Fibroblast of peridontal ligament (primary cell): Measurements from ENCODE around the gene RPL39.
A peak's percentile ranks its signal among the peaks of the same experiment; 100 is the strongest.
"Not testable (repeated sequence)": the region's sequence is repeated elsewhere in the genome, so short reads cannot be mapped to it uniquely, and the experiment has no call there.

Experiments used
- DNase-seq: peaks from one replicate; pipeline ENCODE4 v3.0.0-alpha.2; 2010; ENCODE audit errors: extremely low read depth

The RPL39 gene

GRCh38 chrX:119791437-119792231 is at the start of gene RPL39:
Gene RPL39 (minus strand): TSS chrX:119791630. CDS start chrX:119791576, 54 bp downstream.
- peak; percentile 86 for DNase-seq

DNA sequence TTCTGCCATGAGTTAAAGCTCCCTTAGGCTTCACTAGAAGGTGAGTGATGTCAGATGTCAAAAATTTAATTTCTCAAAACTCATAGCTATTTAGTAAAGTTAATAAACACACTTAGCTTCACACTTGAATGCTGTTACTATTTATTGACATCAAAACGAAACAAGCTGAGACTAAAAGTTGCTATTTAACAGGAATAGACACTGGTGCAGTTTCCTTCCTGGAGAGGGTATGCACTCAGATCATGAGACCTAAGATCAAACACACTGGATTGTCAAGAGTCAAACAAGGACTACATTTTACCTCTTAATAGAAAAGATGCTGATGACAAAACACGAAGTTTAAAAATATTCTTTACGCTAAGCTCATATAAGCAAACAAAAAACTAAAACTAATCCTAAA is 42.5 kb upstream of the RPL39 start:
- no peak for DNase-seq

DNA sequence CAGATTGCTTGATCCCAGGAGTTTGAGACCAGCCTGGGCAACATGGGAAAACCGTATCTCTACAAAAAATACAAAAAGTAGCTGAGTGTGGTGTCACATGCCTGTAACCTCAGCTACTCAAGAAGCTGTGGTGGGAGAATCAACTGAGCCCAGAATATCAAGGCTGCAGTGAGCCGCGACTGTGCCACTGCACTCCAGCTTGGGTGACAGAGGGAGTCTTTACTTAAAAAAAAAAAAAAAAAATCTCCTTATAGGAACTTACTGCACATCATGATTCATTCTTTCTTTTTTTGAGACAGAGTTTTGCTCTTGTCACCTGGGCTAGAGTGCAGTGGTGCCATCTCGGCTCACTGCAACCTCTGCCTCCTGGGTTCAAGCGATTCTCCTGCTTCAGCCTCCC is 37.0 kb upstream of the RPL39 start:
- DNase-seq: no peak

- DNase-seq: peak; percentile 30
Observed at GRCh38 chrX:119826399-119826959, 35.0 kb upstream of the RPL39 start.

GRCh38 chrX:119824221-119824620 is 32.8 kb upstream of the RPL39 start:
- not testable (repeated sequence) for DNase-seq

DNA sequence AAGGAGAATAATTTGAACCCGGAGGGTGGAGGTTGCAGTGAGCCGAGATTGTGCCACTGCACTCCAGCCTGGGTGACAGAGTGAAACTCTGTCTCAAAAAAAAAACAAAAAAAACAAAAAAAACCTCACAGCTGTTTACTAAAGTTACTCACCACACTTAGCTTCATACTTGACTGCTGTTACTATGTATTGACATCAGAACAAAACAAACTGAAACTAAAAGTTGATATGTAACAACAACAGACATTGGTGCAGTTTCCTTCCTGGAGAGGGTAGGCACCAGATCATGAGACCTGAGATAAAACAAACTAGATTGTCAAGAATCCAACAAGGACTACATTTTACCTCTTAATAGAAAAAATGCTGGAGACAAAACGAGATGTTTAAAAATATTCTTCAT is 30.3 kb upstream of the RPL39 start:
- DNase-seq: peak; percentile 76

GRCh38 chrX:119817130-119817690 is 25.8 kb upstream of the RPL39 start:
- peak; percentile 79 for DNase-seq

DNA sequence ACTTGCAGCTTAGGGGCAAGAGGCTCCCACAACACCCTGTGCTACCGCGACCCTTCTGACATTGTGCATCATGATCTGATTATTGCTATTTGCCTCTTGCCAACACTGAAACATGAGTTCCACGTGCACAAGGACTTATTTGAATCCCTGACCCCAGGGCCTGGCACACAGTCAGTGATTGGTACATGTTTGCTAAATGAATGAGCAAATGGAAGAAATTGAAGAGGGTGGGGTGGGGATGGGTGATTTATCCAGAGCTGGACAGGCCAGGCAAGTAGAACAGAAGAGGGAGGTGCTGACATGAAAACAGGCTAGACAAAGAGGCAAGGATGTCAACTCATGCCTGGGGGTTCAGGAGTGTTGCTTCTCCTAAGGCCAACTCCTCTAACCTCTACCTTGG is 24.9 kb upstream of the RPL39 start:
- peak; percentile 29 for DNase-seq

DNA sequence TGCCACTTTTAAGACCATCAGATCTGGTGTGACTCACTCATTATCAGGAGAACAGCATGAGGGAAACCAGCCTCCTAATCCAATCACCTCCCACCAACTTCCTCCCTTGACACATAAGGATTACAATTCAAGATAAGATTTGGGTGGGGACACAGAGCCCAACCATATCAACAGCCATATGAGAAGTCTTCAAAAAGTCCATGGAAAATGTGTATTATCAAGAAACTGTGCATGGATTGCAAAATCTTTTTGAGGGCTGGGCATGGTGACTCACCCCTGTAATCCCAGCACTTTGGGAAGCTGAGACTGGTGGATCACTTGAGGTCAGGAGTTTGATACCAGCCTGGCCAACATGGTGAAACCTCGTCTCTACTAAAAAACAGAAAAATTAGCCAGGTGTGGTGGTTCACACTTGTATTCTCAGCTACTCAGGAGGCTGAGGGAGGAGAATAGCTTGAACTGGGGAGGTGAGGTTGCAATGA is 17.8 kb upstream of the RPL39 start:
- DNase-seq: no peak

GRCh38 chrX:119808461-119808860 is 17.0 kb upstream of the RPL39 start:
- DNase-seq: not testable (repeated sequence)

- DNase-seq: no peak
Observed at GRCh38 chrX:119802546-119802945, 11.1 kb upstream of the RPL39 start.

GRCh38 chrX:119801253-119802221 is 10.1 kb upstream of the RPL39 start:
- no peak for DNase-seq

DNA sequence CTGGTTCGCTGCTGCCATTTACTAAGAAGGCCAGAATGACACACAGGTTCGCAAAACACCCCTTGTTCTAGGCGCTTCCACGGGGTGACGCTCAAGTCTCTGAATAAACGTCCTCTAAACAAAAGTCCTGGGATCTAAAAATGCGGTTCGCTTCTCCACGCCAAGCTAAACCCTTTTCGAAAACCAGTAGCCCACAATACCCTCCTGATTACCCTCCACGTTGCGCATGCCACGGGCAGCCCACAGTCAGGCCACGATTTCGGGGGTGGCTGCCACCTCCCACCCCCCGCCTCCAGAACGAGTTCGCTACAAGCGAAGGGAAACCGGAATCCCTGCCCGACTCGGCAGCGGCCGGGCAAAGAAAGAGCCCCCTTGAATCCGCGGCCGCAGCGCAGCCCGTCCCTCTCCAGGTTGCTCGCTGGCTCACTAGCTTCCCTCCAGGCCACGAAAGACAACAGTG is 423 bp downstream of the RPL39 start:
- DNase-seq: peak; percentile 56

- peak; percentile 30 for DNase-seq
Observed at GRCh38 chrX:119784747-119785446, 6.5 kb downstream of the RPL39 start.

DNA sequence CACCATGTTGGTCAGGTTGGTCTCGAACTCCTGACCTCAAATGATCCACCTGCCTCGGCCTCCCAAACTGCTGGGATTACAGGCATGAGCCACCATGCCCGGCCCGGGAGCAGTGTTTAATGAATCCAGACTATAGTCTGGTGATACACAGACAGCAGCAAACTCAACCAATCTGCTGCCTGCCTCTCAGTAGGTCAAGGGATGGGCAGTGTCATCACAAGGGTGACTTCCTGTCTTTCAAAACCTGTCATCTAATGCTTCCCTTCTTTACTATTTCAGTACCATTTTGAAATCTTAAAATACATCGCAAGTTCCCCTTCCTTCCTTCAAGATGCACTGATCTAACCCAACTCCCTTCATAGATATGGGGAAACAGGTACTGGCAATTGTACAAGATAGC is 8.4 kb downstream of the RPL39 start:
- no peak for DNase-seq

GRCh38 chrX:119778829-119779228 is 12.6 kb downstream of the RPL39 start:
- no peak for DNase-seq

GRCh38 chrX:119775517-119776238 is 15.8 kb downstream of the RPL39 start:
- DNase-seq: no peak

GRCh38 chrX:119769388-119769787 is 22.0 kb downstream of the RPL39 start:
- DNase-seq: not testable (repeated sequence)

DNA sequence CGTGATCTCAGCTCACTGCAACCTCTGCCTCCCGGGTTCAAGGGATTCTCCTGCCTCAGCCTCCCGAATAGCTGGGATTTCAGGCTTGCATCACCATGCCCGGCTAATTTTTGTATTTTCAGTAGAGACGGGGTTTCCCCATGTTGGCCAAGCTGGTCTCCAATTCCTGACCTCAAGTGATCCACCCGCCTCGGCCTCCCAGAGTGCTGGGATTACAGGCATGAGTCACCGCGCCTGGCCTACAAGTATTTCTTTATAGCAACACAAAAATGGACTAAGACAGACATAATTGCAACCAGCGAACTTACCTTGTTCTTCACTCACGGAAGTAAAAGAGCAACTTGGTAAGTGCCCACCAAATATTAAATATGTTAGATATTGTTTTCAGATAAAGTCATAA is 23.0 kb downstream of the RPL39 start:
- not testable (repeated sequence) for DNase-seq

DNA sequence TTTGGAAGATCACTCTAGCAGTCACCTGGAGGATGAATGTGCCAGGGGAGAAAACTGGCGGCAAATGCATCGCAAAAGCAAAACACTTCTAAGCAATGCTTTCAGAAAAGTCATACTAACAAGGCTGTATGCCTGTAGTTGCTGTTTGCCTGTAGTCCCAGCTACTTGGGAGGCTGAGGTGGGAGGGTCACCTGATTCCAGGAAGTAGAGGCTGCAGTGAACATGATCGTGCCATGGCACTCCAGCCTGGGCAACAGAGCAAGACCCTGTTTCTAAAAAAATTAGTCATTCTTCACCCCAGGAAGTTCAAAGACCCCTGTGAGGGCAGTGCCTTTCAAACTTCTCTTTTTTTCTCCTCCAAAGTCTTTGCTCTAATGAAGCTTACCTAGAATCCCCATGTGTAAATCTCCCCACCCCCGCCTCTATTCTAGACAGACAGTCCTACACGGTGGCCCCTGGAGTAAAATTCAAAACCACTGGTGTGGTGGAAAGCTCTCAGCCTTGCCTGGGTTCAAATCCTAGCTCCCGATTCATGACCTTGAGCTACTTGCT is 27.5 kb downstream of the RPL39 start:
- DNase-seq: no peak
